HCT116 (cell line): Measurements from ENCODE around the gene CAMK2A. TPM values are rescaled to one million over a fixed set of nuclear protein-coding genes. Genes with fewer than 3 reads are reported as not detected.

ENCODE experiments used
- ATAC-seq: fragments of 200-7000 bp; cut with Tn5 transposase; 2 replicates; pipeline ENCODE4 v1.9.1; 2020; ENCODE audit warnings: mild to moderate bottlenecking, moderate library complexity
- BruUV-seq: library from RNA; stranded (reverse); fragments of 400-500 nt; replicated peaks from 2 replicates; lab custom pipeline; 2021; lab: Mats Ljungman, UMichigan
- CTCF ChIA-PET: fragments of 300-600 bp; sonication (Branson Sonifier 250); formaldehyde crosslinking; loops from one replicate; lab custom pipeline; 2021; ENCODE audit warnings: antibody characterized with exemption; lab: Charles Lee
- POLR2A ChIA-PET: fragments of 300-600, 350-600 bp; sonication (Branson Sonifier 250); formaldehyde crosslinking; loops from one replicate; lab custom pipeline; 2021; ENCODE audit warnings: antibody characterized with exemption; lab: Charles Lee
- RAD21 ChIA-PET, 2 experiments: fragments of 300-600 bp; sonication (Branson Sonifier 250); formaldehyde crosslinking; loops; one replicate each; lab custom pipeline; 2023; ENCODE audit warnings: low total read pairs in 2 of 2; ENCODE audit not compliant: uncharacterized antibody in 2 of 2, unreplicated experiment in 2 of 2, low non-redundant PET in 1 of 2; lab: Charles Lee
- DNase-seq: peaks from one replicate; pipeline ENCODE4 v3.0.0-alpha.2; 2010; ENCODE audit warnings: low read depth, low spot score
- H2AFZ ChIP-seq: fragments of 200-600 bp; shearing (Covaris generic), sonication (generic); 2 replicates; pipeline ENCODE4 v1.6.1; 2017; ENCODE audit warnings: low read depth, mixed run types, mixed read lengths, antibody characterized with exemption, low read length; ENCODE audit not compliant: poor library complexity, severe bottlenecking
- H3K27ac ChIP-seq: 2 replicates; pipeline ENCODE4 v1.5.1; 2012; ENCODE audit warnings: low read depth, low read length
- H3K27me3 ChIP-seq: fragments of 200-600 bp; sonication (generic); 2 replicates; pipeline ENCODE4 v1.6.1; 2016; ENCODE audit warnings: mixed run types, low read length, mixed read lengths; ENCODE audit not compliant: insufficient read depth
- H3K36me3 ChIP-seq, 2 experiments: fragments of 200-500 bp in 1 of 2; fragments of 200-600 bp in 1 of 2; sonication (Bioruptor generic) in 1 of 2; sonication (generic) in 1 of 2; 2 replicates each; pipeline versions ENCODE4 v1.5.1 to v1.6.1; 2014 to 2016; ENCODE audit warnings: low read length in 2 of 2, inconsistent platforms in 1 of 2, mixed read lengths in 1 of 2, mixed run types in 1 of 2; ENCODE audit not compliant: insufficient read depth in 2 of 2, control insufficient read depth in 1 of 2
- H3K4me1 ChIP-seq, 2 experiments: fragments of 200-600 bp in 1 of 2; sonication (generic) in 1 of 2; 2 replicates each; pipeline versions ENCODE4 v1.5.1 to v1.6.1; 2012 to 2017; ENCODE audit warnings: low read length in 2 of 2, inconsistent platforms in 1 of 2, mild to moderate bottlenecking in 1 of 2, mixed read lengths in 1 of 2, mixed run types in 1 of 2, moderate library complexity in 1 of 2; ENCODE audit not compliant: insufficient read depth in 2 of 2, control insufficient read depth in 1 of 2
- H3K4me2 ChIP-seq: fragments of 200-600 bp; sonication (generic); 2 replicates; pipeline ENCODE4 v1.6.1; 2017; ENCODE audit warnings: mixed run types, low read length, mixed read lengths
- H3K4me3 ChIP-seq, 2 experiments: fragments of 200-600 bp in 1 of 2; sonication (generic) in 1 of 2; replicated peaks in 1 of 2; 2 replicates each; pipeline ENCODE4 v1.5.1; 2011 to 2016; ENCODE audit warnings: low read length in 2 of 2, control low read depth in 1 of 2, low read depth in 1 of 2, mild to moderate bottlenecking in 1 of 2, mixed read lengths in 1 of 2, mixed run types in 1 of 2
- H3K79me2 ChIP-seq: fragments of 200-600 bp; sonication (generic); 2 replicates; pipeline ENCODE4 v1.6.1; 2017; ENCODE audit warnings: mild to moderate bottlenecking, mixed run types, low read length, moderate library complexity, mixed read lengths; ENCODE audit not compliant: insufficient read depth
- H3K9ac ChIP-seq: fragments of 200-600 bp; sonication (generic); 2 replicates; pipeline ENCODE4 v1.6.1; 2016; ENCODE audit warnings: low read length, mixed read lengths
- H3K9me2 ChIP-seq: fragments of 200-600 bp; sonication (generic), shearing (Covaris generic); 2 replicates; pipeline ENCODE4 v1.6.1; 2017; ENCODE audit warnings: mixed run types, mild to moderate bottlenecking, moderate library complexity; ENCODE audit not compliant: insufficient read depth
- H3K9me3 ChIP-seq, 2 experiments: fragments of 200-500 bp in 1 of 2; fragments of 200-600 bp in 1 of 2; sonication (Bioruptor generic) in 1 of 2; sonication (generic) in 1 of 2; 2 replicates each; pipeline ENCODE4 v1.6.1; 2014 to 2017; ENCODE audit warnings: low read length in 2 of 2, mixed read lengths in 2 of 2, inconsistent platforms in 1 of 2, low read depth in 1 of 2, mild to moderate bottlenecking in 1 of 2, mixed run types in 1 of 2, moderate library complexity in 1 of 2; ENCODE audit not compliant: control insufficient read depth in 1 of 2, insufficient read depth in 1 of 2
- H4K20me1 ChIP-seq: fragments of 200-600 bp; sonication (generic), shearing (Covaris generic); 2 replicates; pipeline ENCODE4 v1.6.1; 2017; ENCODE audit warnings: mixed run types, mild to moderate bottlenecking, moderate library complexity; ENCODE audit not compliant: insufficient read depth
- CBX3 ChIP-seq: IDR thresholded peaks from 2 replicates; pipeline ENCODE4 v1.6.1; 2012; ENCODE audit warnings: low read depth
- CEBPB ChIP-seq: IDR thresholded peaks from 2 replicates; pipeline ENCODE4 v1.6.1; 2012; ENCODE audit warnings: low read depth
- EGR1 ChIP-seq: IDR thresholded peaks from 2 replicates; pipeline ENCODE4 v1.6.1; 2012; ENCODE audit warnings: low read depth
- ELF1 ChIP-seq: IDR thresholded peaks from 2 replicates; pipeline ENCODE4 v1.6.1; 2012; ENCODE audit warnings: low read depth, borderline replicate concordance
- FOSL1 ChIP-seq: IDR thresholded peaks from 2 replicates; pipeline ENCODE4 v1.6.1; 2012; ENCODE audit warnings: low read depth
- POLR2AphosphoS5 ChIP-seq: IDR thresholded peaks from 2 replicates; pipeline ENCODE4 v1.6.1; 2011; ENCODE audit warnings: mild to moderate bottlenecking, low read depth, low read length, moderate library complexity
- SIN3A ChIP-seq: IDR thresholded peaks from 2 replicates; pipeline ENCODE4 v1.6.1; 2012; ENCODE audit warnings: low read depth
- SRF ChIP-seq: IDR thresholded peaks from 2 replicates; pipeline ENCODE4 v1.6.1; 2012; ENCODE audit warnings: low read depth
- YY1 ChIP-seq: IDR thresholded peaks from 2 replicates; pipeline ENCODE4 v1.6.1; 2011; ENCODE audit warnings: low read length, low read depth, moderate library complexity, mild to moderate bottlenecking; ENCODE audit not compliant: insufficient replicate concordance; ENCODE audit errors: extremely low read depth
- ZFX ChIP-seq: fragments of 450-650 bp; IDR thresholded peaks from 2 replicates; pipeline ENCODE4 v1.6.1; 2017
- intact Hi-C: fragments of 100-400 bp; cut with micrococcal nuclease; formaldehyde crosslinking; loops from 2 replicates; pipeline ENCODE4 v1.10.0; 2022
- total RNA-seq: library from RNA; stranded (reverse); gene quantifications from one replicate; pipeline ENCODE4 v1.2.1, GENCODE V29; 2021; ENCODE audit not compliant: unreplicated experiment
- TF ChIP-seq, protein P1 (sequence below), 3 experiments: fragments of 200-600 bp in 1 of 3; sonication (generic) in 1 of 3; IDR thresholded peaks in 2 of 3; conservative IDR thresholded peaks in 1 of 3; 2 replicates each; pipeline ENCODE4 v1.5.1; 2012 to 2017; ENCODE audit warnings: low read depth in 2 of 3, low read length in 2 of 3, antibody characterized with exemption in 1 of 3, borderline replicate concordance in 1 of 3, control low read depth in 1 of 3, mild to moderate bottlenecking in 1 of 3, mixed read lengths in 1 of 3, mixed run types in 1 of 3, moderate library complexity in 1 of 3; ENCODE audit not compliant: insufficient read depth in 1 of 3
- TF ChIP-seq, protein P2 (sequence below): IDR thresholded peaks from 2 replicates; pipeline ENCODE4 v1.6.1; 2012

The CAMK2A gene
- total RNA-seq, 1 experiment from 2014 or later, result not detected

DNA sequence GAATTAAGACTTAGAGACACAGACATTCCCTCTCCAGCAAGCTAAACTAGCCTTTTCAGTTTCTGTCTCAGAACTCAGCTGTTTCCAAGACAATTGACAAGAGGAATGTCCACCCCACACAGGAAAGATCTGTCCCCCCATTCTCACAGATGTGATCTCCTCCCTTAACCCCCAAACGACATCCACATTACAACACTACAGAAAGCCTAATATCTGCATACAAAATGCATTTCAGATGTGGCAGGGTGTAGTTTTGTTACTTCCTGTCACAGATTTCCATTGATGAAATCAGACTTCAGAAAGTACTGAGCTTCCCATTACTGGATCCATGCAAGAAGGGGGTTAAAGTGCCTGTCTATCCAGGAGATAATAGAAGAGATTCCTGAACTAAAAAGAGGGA lies 16.0 kb upstream of the CAMK2A start:
- Histone ChIP-seq H3K27me3 (no peaks in the 10 kb centered on the region), H3K9ac (no peak overlapping the region), H3K9me2 (no peaks in the 10 kb centered on the region), H3K4me3 (no peak overlapping the region), H3K4me1 (peaks cover 0 to 5% of the 10 kb centered on the region in 2 experiments; a peak in 1 of 4 replicates), H3K36me3 (no peaks in the 10 kb centered on the region), H4K20me1 (no peaks in the 10 kb centered on the region), H3K79me2 (no peaks in the 10 kb centered on the region), H3K9me3 (no peaks in the 10 kb centered on the region), H3K27ac (no peak overlapping the region), H2AFZ (no peak overlapping the region), H3K4me2 (no peak overlapping the region)
- ATAC-seq (no peak), DNase-seq (no peak)
- TF ChIP-seq, protein P1, sequence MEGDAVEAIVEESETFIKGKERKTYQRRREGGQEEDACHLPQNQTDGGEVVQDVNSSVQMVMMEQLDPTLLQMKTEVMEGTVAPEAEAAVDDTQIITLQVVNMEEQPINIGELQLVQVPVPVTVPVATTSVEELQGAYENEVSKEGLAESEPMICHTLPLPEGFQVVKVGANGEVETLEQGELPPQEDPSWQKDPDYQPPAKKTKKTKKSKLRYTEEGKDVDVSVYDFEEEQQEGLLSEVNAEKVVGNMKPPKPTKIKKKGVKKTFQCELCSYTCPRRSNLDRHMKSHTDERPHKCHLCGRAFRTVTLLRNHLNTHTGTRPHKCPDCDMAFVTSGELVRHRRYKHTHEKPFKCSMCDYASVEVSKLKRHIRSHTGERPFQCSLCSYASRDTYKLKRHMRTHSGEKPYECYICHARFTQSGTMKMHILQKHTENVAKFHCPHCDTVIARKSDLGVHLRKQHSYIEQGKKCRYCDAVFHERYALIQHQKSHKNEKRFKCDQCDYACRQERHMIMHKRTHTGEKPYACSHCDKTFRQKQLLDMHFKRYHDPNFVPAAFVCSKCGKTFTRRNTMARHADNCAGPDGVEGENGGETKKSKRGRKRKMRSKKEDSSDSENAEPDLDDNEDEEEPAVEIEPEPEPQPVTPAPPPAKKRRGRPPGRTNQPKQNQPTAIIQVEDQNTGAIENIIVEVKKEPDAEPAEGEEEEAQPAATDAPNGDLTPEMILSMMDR (IDR thresholded peaks at IDR 0.05 in 2 of 3, conservative IDR thresholded peaks at IDR 0.05 in 1 of 3; ENCODE audit: borderline replicate concordance in 1 of 3, insufficient read depth in 1 of 3, low read depth in 2 of 3, low read length in 2 of 3), result no peak
- TF ChIP-seq, protein P2, sequence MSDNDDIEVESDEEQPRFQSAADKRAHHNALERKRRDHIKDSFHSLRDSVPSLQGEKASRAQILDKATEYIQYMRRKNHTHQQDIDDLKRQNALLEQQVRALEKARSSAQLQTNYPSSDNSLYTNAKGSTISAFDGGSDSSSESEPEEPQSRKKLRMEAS, result no peak
- TF ChIP-seq CEBPB (no peak), YY1 (no peak), FOSL1 (no peak), EGR1 (no peak), SIN3A (no peak), SRF (no peak), POLR2AphosphoS5 (no peak)
- ChIA-PET POLR2A (no interaction called here), CTCF (no interaction called here), RAD21 (no interaction called here)
- BruUV-seq, result no TSS peak
- intact Hi-C loops, result no loop called here

DNA sequence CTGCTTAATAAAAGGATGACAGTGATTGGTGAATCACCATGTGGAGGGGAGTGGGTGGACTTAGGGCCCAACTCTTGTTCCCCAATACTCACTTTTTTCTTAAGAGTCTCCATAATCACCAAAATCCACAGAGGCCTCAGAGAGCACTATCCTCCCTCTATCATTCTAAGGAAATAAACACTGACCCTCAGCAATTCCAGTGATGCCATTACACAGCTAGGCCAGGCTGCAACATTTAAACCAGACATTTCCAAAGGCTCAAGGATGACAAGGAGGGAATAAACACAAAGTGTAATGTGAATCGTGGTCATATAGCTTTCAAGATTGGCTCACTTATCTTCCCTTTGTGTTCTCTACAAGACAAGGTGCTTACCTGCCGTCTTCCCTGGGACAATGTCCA lies 15.5 kb upstream of the CAMK2A start:
- no peak overlapping the region for H2AFZ ChIP-seq
- no peak overlapping the region for H3K27ac ChIP-seq
- H3K9me2 ChIP-seq, result no peaks in the 10 kb centered on the region
- no TSS peak for BruUV-seq
- ATAC-seq (no peak), DNase-seq (no peak)
- H3K9me3 ChIP-seq, result no peaks in the 10 kb centered on the region
- no peaks in the 10 kb centered on the region for H4K20me1 ChIP-seq
- no peak overlapping the region for H3K4me2 ChIP-seq
- peaks cover 0 to 5% of the 10 kb centered on the region in 2 experiments; a peak in 1 of 4 replicates for H3K4me1 ChIP-seq
- no peaks in the 10 kb centered on the region for H3K27me3 ChIP-seq
- ChIA-PET RAD21 (no interaction called here), POLR2A (no interaction called here), CTCF (no interaction called here)
- no peaks in the 10 kb centered on the region for H3K79me2 ChIP-seq
- no peak overlapping the region for H3K9ac ChIP-seq
- H3K4me3 ChIP-seq, result no peak overlapping the region
- intact Hi-C loops, result no loop called here
- H3K36me3 ChIP-seq, result no peaks in the 10 kb centered on the region
- no peak for TF ChIP-seq ELF1
- TF ChIP-seq CBX3, result no peak
- no peak for TF ChIP-seq ZFX
